ENCODE data around the gene COL23A1. TPM values are rescaled to one million over a fixed set of nuclear protein-coding genes. Genes with fewer than 3 reads are reported as not detected.

COL23A1 gene
- total and polyA plus RNA-seq, 4 donors: 0.36 to 1.5 (median 1.1) TPM; not detected in 1

DNA sequence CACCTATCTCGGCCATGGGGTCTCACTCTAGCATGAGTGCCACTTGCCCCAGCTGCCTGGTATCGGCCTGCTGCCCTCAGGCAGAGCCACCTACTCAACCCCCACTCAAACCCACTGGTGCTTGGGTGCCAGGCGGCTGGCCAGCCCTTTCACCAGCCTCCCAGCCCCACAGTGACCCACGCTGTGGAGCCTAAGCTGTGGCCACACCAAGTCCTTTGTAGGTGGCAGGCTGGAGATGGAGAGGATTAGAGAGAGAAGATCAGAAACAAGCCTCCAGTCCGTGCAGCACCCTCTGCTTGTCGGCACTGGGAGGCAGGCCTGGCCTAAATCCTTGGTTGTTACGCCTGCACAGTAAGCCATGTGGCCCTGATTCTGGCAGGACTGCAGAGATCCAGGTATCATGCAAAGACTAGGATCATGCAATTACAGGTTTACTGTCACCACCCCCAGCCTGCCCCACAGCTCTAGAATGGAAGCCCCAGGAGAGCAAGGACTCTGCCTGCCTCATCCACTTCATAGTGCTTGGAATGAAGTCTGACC lies 171.7 kb downstream of the COL23A1 start:
- 95% methylated on average over 7 of the region's 7 CpGs for WGBS, 2 donors
- Histone ChIP-seq H3K27me3 (ENCODE audit: control insufficient read depth in 1 of 2, insufficient read depth in 2 of 2, low read length in 1 of 2) (no peaks in the 10 kb centered on the region), H3K4me3 (ENCODE audit: low read length in 2 of 2) (no peak overlapping the region), H3K9me3 (ENCODE audit: control insufficient read depth, low read length) (no peaks in the 10 kb centered on the region), H3K36me3 (ENCODE audit: control insufficient read depth in 1 of 2, insufficient read depth in 2 of 2, low read length in 1 of 2) (no peaks in the 10 kb centered on the region), H3K27ac (ENCODE audit: low read depth in 1 of 2, low read length in 2 of 2) (no peak overlapping the region), H3K4me1 (ENCODE audit: control insufficient read depth in 1 of 2, insufficient read depth in 2 of 2, low read length in 2 of 2) (no peaks in the 10 kb centered on the region)
- DNase-seq (peak; percentile 15 to 47), ATAC-seq (ENCODE audit: low FRiP score) (no peak)
- intact Hi-C loops (cut with DNase I): no loop called here

DNA sequence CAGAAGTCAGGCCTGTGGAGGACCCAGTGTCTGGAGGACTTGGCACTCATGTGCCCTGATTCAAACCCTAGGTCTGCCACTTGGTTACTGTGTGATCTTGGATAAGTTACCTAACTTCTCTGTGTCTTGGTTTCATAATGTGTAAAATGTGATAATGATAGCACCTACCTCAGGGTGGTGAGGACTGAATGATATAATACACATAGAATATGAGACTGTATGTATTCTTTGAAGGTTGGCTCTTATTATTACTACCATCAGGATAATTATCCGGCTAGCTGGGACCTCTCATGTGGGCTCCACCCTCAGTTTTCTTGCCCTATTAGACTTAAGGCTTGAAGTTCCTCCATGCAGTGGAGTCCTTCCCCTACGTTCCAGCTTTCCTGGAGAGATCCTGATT lies 172.2 kb downstream of the COL23A1 start:
- WGBS, 2 donors: 91 to 100% methylated on average over 2 of the region's 2 CpGs
- DNase-seq: no peak
- intact Hi-C loops (cut with DNase I): no loop called here

DNA sequence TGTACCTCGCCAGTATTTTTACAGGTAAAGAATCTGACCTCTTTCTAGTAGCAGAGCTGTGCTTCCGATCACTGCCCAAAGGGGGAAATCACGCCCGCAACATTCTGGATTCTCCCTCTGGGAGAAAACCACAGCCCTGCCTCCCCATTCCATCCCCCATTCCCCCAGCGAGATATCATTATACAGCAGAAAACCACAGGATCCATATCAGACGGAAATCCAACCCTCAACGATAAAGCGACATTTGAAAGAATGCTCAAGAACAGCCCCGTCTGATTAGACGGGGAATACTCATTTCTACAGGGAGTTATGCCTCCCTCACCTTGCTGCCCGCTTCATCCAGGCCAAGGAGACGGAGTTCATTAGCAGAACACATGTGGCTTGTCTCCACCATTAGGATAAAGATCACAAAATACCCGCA lies 172.8 kb downstream of the COL23A1 start:
- Histone ChIP-seq H3K4me3 (ENCODE audit: low read length in 2 of 2) (no peak overlapping the region), H3K9me3 (ENCODE audit: control insufficient read depth, low read length) (no peaks in the 10 kb centered on the region), H3K27ac (ENCODE audit: low read depth in 1 of 2, low read length in 2 of 2) (no peak overlapping the region), H3K4me1 (ENCODE audit: control insufficient read depth in 1 of 2, insufficient read depth in 2 of 2, low read length in 2 of 2) (no peaks in the 10 kb centered on the region), H3K27me3 (ENCODE audit: control insufficient read depth in 1 of 2, insufficient read depth in 2 of 2, low read length in 1 of 2) (no peaks in the 10 kb centered on the region), H3K36me3 (ENCODE audit: control insufficient read depth in 1 of 2, insufficient read depth in 2 of 2, low read length in 1 of 2) (no peaks in the 10 kb centered on the region)
- intact Hi-C loops (cut with DNase I): no loop called here
- ATAC-seq (ENCODE audit: low FRiP score) (no peak), DNase-seq (peak in 1 of 2 donors; percentile 27)
- WGBS, 2 donors: 87 to 90% methylated on average over 13 of the region's 13 CpGs

More for the DNA sequence above, 172.2 kb downstream of the COL23A1 start:
- no peaks in the 10 kb centered on the region for H3K9me3 ChIP-seq (ENCODE audit: control insufficient read depth, low read length)
- H3K4me1 ChIP-seq (ENCODE audit: control insufficient read depth in 1 of 2, insufficient read depth in 2 of 2, low read length in 2 of 2): no peaks in the 10 kb centered on the region
- no peaks in the 10 kb centered on the region for H3K36me3 ChIP-seq (ENCODE audit: control insufficient read depth in 1 of 2, insufficient read depth in 2 of 2, low read length in 1 of 2)
- no peaks in the 10 kb centered on the region for H3K27me3 ChIP-seq (ENCODE audit: control insufficient read depth in 1 of 2, insufficient read depth in 2 of 2, low read length in 1 of 2)
- ATAC-seq (ENCODE audit: low FRiP score): no peak
- H3K27ac ChIP-seq (ENCODE audit: low read depth in 1 of 2, low read length in 2 of 2): no peak overlapping the region
- H3K4me3 ChIP-seq (ENCODE audit: low read length in 2 of 2): no peak overlapping the region

DNA sequence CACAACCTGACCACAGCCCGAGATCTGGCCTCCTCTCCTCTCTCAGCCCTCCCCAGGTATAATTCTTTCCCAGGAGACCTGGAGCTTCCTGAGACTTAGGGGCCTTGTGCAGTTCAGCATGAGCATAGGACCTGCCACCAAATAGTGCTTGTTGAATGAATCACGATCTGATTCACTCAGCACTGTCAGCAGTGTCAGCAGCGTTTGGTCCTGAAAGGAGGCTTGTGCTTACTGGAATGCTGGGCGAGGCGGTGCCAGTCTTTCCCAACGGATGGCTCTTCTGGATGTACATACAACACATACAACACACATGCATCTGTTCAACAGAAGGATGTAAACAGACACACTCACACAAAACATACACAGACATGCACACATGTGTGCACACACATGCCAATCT lies 173.3 kb downstream of the COL23A1 start:
- no peaks in the 10 kb centered on the region for H3K4me1 ChIP-seq (ENCODE audit: control insufficient read depth in 1 of 2, insufficient read depth in 2 of 2, low read length in 2 of 2)
- no peak overlapping the region for H3K27ac ChIP-seq (ENCODE audit: low read depth in 1 of 2, low read length in 2 of 2)
- peak; percentile 11 to 31 for DNase-seq
- intact Hi-C loops (cut with DNase I): no loop called here
- H3K4me3 ChIP-seq (ENCODE audit: low read length in 2 of 2): no peak overlapping the region
- H3K27me3 ChIP-seq (ENCODE audit: control insufficient read depth in 1 of 2, insufficient read depth in 2 of 2, low read length in 1 of 2): no peaks in the 10 kb centered on the region
- 85 to 86% methylated on average over 6 of the region's 6 CpGs for WGBS, 2 donors
- no peaks in the 10 kb centered on the region for H3K9me3 ChIP-seq (ENCODE audit: control insufficient read depth, low read length)
- no peaks in the 10 kb centered on the region for H3K36me3 ChIP-seq (ENCODE audit: control insufficient read depth in 1 of 2, insufficient read depth in 2 of 2, low read length in 1 of 2)
- ATAC-seq (ENCODE audit: low FRiP score): no peak

DNA sequence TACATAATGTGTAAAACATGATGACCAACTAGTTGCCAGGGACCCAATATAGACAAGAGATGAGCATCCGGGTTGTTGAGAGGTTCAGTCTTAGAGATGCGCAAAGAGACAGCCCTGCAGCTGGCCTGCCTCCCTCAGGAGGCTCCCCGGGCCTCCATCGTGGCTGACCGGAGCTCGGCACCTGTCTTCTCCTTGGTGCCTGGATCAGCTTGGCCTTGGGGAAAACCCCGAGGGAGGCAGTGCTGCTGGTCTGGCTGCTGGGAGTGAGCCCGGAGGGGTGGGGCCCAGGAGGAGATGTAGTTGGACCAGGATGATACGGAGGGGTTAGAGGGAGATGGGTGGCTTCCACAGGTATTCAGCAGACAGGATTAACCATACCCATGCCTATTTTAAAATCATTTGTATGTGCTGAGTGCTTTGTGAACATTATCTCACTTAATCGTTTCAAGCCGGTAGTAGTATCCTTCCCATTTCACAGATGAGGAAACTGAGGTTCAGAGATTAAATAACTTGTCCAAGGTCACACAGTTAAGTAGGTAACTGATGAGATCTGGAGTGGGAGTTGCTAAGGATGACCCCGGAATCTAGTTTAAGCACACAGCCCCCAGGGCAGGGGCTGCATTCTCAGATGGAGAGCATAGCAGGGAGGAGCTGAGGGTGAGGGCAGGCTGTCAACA lies 173.8 kb downstream of the COL23A1 start:
- H3K4me1 ChIP-seq (ENCODE audit: control insufficient read depth in 1 of 2, insufficient read depth in 2 of 2, low read length in 2 of 2): no peaks in the 10 kb centered on the region
- ATAC-seq (ENCODE audit: low FRiP score) (no peak), DNase-seq (peak; percentile 32 to 47)
- H3K36me3 ChIP-seq (ENCODE audit: control insufficient read depth in 1 of 2, insufficient read depth in 2 of 2, low read length in 1 of 2): no peaks in the 10 kb centered on the region
- H3K27me3 ChIP-seq (ENCODE audit: control insufficient read depth in 1 of 2, insufficient read depth in 2 of 2, low read length in 1 of 2): no peaks in the 10 kb centered on the region
- H3K9me3 ChIP-seq (ENCODE audit: control insufficient read depth, low read length): no peaks in the 10 kb centered on the region
- intact Hi-C loops (cut with DNase I): no loop called here
- WGBS, 2 donors: 91 to 95% methylated on average over 12 of the region's 12 CpGs
- no peak overlapping the region for H3K27ac ChIP-seq (ENCODE audit: low read depth in 1 of 2, low read length in 2 of 2)
- no peak overlapping the region for H3K4me3 ChIP-seq (ENCODE audit: low read length in 2 of 2)

DNA sequence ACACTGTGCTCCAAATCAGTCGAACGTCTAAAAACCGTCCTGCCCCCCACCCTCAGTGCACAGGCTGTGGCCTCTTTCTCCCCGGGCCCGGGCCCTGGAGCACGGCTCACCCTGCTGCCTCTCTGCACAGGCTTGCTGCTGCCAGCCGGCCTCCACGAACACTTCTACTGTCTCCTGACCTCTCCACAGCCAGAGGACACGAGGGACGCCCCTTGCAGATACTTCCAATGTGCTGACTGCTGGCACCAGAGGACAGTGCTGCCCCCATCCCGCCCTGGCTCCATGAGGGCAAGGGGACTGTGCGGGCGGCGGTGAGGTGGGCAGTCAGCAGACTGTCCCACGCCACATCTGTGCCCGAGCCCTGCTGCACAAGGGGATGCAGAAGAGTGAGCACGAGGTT lies 174.8 kb downstream of the COL23A1 start:
- ATAC-seq (ENCODE audit: low FRiP score): no peak
- intact Hi-C loops (cut with DNase I): no loop called here
- no peak overlapping the region for H3K27ac ChIP-seq (ENCODE audit: low read depth in 1 of 2, low read length in 2 of 2)

DNA sequence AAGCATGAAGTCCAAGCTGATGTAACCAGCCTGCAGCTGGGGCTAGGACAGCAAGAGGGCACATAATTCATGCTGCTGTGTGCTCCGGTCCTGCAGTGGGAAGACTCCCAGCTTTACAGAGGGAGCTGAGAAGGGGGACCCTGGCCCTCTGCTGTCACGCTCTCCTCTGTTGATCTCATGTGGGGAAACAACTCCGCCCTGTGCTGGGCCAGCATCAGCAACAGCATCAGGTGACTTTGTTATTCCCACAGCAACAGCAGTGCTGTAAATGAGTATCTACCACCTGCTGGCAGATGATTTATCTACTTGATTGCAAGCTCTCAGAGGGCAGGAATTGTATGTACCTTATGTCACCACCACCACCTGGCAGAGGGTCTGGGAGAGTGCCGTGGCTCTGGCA lies 176.2 kb downstream of the COL23A1 start:
- no peak for ATAC-seq (ENCODE audit: low FRiP score)
- WGBS, 2 donors: 53 to 65% methylated on average over 4 of the region's 4 CpGs
- no peaks in the 10 kb centered on the region for H3K36me3 ChIP-seq (ENCODE audit: control insufficient read depth in 1 of 2, insufficient read depth in 2 of 2, low read length in 1 of 2)
- no peaks in the 10 kb centered on the region for H3K27me3 ChIP-seq (ENCODE audit: control insufficient read depth in 1 of 2, insufficient read depth in 2 of 2, low read length in 1 of 2)
- H3K9me3 ChIP-seq (ENCODE audit: control insufficient read depth, low read length): no peaks in the 10 kb centered on the region
- H3K4me1 ChIP-seq (ENCODE audit: control insufficient read depth in 1 of 2, insufficient read depth in 2 of 2, low read length in 2 of 2): no peaks in the 10 kb centered on the region
- intact Hi-C loops (cut with DNase I): no loop called here
- no peak overlapping the region for H3K4me3 ChIP-seq (ENCODE audit: low read length in 2 of 2)
- peak; percentile 26 to 28 for DNase-seq
- no peak overlapping the region for H3K27ac ChIP-seq (ENCODE audit: low read depth in 1 of 2, low read length in 2 of 2)

More for the DNA sequence above, 174.8 kb downstream of the COL23A1 start:
- 80 to 85% methylated on average over 17 of the region's 17 CpGs for WGBS, 2 donors
- no peaks in the 10 kb centered on the region for H3K4me1 ChIP-seq (ENCODE audit: control insufficient read depth in 1 of 2, insufficient read depth in 2 of 2, low read length in 2 of 2)
- DNase-seq: peak; percentile 24 to 61
- H3K27me3 ChIP-seq (ENCODE audit: control insufficient read depth in 1 of 2, insufficient read depth in 2 of 2, low read length in 1 of 2): no peaks in the 10 kb centered on the region
- H3K4me3 ChIP-seq (ENCODE audit: low read length in 2 of 2): no peak overlapping the region
- no peaks in the 10 kb centered on the region for H3K36me3 ChIP-seq (ENCODE audit: control insufficient read depth in 1 of 2, insufficient read depth in 2 of 2, low read length in 1 of 2)
- no peaks in the 10 kb centered on the region for H3K9me3 ChIP-seq (ENCODE audit: control insufficient read depth, low read length)

DNA sequence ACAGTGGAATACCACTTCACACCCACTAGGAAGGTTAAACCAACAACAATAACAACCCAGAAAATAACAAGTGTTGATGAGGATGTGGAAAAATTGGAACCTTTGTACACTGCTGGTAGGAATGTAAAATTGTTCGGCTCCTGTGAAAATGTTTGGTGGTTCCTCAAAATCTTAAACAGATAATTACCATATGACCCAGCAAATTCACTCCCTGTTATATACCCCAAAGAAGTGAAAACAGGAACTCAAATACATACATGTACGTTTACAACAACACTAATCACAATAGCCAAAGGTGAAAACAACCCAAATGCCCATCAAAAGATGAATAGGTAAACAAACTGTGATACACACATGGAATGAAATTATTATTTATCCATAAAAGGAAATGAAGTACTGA lies 179.1 kb downstream of the COL23A1 start:
- Histone ChIP-seq H3K4me3 (ENCODE audit: low read length in 2 of 2) (no peak overlapping the region), H3K27ac (ENCODE audit: low read depth in 1 of 2, low read length in 2 of 2) (no peak overlapping the region), H3K36me3 (ENCODE audit: control insufficient read depth in 1 of 2, insufficient read depth in 2 of 2, low read length in 1 of 2) (no peaks in the 10 kb centered on the region), H3K9me3 (ENCODE audit: control insufficient read depth, low read length) (peaks cover 5% of the 10 kb centered on the region), H3K4me1 (ENCODE audit: control insufficient read depth in 1 of 2, insufficient read depth in 2 of 2, low read length in 2 of 2) (no peaks in the 10 kb centered on the region), H3K27me3 (ENCODE audit: control insufficient read depth in 1 of 2, insufficient read depth in 2 of 2, low read length in 1 of 2) (no peaks in the 10 kb centered on the region)
- ATAC-seq (ENCODE audit: low FRiP score) (no peak), DNase-seq (no peak)
- WGBS, 2 donors: 79 to 83% methylated on average over 2 of the region's 2 CpGs
- intact Hi-C loops (cut with DNase I): no loop called here

DNA sequence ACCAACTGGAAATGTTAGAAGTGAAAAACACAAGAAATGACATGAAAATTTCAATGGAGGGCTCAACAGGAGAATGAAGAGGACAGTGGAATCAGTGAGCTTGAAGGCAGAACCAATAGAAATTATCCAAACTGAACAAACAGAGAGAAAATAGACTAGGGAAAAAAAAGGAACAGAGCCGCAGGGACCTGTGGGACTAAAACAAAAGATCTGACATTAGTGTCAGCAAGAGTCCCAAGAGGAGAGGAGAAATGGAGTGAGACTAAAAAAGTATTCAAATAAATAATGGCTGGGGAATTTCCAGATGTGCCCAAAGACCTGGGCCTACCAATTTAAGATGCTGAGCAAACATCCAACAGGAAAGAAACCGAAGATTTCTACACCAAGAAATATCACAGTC lies 182.5 kb downstream of the COL23A1 start:
- H3K4me1 ChIP-seq (ENCODE audit: control insufficient read depth in 1 of 2, insufficient read depth in 2 of 2, low read length in 2 of 2): no peaks in the 10 kb centered on the region
- no peaks in the 10 kb centered on the region for H3K36me3 ChIP-seq (ENCODE audit: control insufficient read depth in 1 of 2, insufficient read depth in 2 of 2, low read length in 1 of 2)
- H3K4me3 ChIP-seq (ENCODE audit: low read length in 2 of 2): no peak overlapping the region
- WGBS, 2 donors: 21 to 49% methylated on average over 2 of the region's 2 CpGs
- no peak overlapping the region for H3K27ac ChIP-seq (ENCODE audit: low read depth in 1 of 2, low read length in 2 of 2)
- DNase-seq (no peak), ATAC-seq (ENCODE audit: low FRiP score) (no peak)
- no peaks in the 10 kb centered on the region for H3K27me3 ChIP-seq (ENCODE audit: control insufficient read depth in 1 of 2, insufficient read depth in 2 of 2, low read length in 1 of 2)
- intact Hi-C loops (cut with DNase I): no loop called here
- H3K9me3 ChIP-seq (ENCODE audit: control insufficient read depth, low read length): peaks cover 5% of the 10 kb centered on the region
